NCI-H2196 treated with DMSO at 0.1 percent for 48 hours (cell line): Measurements from ENCODE around the gene FOXRED1.
"Not testable (repeated sequence)": the region's sequence is repeated elsewhere in the genome, so short reads cannot be mapped to it uniquely, and the experiment has no call there.

ENCODE experiments used
- DNase-seq: peaks from one replicate; lab custom pipeline; 2025; ENCODE audit not compliant: unreplicated experiment; lab: John Stamatoyannopoulos, UW

Gene FOXRED1

DNA sequence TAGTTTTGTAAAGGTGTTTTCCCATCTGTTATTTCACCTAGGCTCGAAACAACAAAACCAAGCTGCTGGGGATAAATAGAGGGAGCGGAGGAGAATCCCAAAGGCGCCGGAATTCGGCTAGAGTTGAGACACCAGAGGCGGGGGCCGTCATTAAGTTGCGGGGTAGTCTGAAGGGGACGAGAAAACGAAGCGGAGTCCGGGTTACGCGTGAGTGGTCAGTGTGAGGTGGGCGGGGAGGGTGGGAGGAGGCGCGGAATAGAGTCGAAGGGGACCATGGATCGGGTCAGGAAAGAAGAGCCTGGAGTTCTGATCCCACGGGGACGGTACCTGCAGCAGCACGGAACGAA is 620 bp upstream of the FOXRED1 start:
- DNase-seq: no peak

DNA sequence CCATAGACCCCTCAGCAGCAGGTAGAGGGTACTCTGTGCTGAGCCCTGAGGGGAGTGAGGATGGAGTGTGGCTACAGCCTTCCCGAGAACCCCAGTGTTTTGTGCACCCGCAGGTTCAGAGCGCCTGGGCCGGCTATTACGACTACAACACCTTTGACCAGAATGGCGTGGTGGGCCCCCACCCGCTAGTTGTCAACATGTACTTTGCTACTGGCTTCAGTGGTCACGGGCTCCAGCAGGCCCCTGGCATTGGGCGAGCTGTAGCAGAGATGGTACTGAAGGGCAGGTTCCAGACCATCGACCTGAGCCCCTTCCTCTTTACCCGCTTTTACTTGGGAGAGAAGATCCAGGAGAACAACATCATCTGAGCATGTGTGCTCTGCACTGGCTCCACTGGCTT is 8.4 kb downstream of the FOXRED1 start:
- no peak for DNase-seq

DNA sequence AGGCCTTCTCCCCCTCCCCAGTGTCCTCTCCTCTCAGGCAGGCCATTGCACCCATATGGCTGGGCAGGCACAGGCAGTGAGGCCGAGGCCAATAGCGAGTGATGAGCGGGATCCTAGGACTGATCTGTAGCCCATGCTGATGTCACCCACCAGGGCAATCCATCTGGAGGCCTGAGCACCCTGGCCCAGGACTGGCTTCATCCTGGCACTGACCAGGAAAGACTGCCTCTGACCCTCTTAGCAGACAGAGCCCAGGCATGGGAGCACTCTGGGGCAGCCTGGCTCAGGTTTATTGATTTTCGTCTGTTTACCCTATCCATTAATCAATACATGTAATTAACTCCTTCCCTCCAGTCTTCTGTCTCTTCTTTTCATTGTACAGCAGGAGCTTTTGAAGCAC is 8.8 kb downstream of the FOXRED1 start:
- DNase-seq: no peak

DNA sequence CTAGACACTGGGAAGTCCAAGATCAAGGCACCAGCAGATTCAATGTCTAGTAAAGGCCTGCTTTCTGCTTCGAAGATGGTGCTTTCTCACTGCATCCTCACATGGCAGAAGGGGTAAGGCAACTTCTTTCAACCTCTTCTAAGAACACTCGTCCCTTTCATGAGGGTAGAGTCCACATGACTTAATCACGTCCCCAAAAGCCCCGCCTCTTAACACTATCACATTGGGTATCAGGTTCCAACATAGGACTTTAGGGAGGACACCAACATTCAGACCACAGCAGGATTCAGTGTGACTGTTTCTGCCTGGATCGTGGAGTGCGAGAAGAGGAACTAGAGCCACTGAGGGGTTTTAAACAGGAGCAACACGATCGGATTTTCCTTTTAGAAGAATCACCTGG is 10.2 kb downstream of the FOXRED1 start:
- DNase-seq: no peak

DNA sequence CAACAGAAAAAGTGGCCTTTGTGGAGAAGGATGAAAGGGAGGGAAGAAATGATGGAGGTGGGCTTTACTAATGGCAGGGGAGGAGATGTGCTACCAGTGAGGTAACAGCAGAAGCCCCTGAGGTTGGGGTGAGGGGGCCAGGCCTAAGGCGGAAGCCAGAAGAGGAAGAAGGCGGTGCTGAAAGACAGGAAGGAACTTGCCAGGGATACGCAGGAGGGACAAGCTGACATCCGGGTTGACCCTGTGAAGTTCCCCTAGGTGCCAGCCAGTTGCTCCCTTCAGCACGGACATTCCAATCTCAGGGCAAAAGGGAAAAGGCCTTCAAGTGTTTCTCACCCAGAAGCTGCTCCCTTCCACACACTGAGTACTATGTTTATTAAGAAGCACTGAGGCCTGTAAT is 11.6 kb downstream of the FOXRED1 start:
- DNase-seq: no peak

DNA sequence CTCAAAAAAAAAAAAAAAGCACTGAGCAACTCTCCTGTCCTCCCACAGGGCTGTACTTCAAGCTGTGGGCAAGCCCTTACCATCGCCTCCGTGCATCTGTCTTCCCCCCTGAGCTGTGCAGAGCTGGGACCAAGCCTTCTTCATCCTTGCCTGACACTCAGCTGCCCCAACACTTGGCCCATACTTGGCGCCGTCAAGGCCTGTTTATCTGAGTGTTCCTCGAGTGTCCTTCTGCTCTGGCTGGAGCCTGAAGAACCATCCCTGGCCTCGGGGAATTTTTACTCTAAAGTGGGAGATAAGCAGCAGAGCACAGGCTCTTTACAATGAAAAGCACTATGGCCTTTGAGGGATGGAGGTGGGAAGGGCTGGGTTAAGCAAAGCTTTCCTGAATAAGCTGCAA is 12.3 kb downstream of the FOXRED1 start:
- no peak for DNase-seq

DNA sequence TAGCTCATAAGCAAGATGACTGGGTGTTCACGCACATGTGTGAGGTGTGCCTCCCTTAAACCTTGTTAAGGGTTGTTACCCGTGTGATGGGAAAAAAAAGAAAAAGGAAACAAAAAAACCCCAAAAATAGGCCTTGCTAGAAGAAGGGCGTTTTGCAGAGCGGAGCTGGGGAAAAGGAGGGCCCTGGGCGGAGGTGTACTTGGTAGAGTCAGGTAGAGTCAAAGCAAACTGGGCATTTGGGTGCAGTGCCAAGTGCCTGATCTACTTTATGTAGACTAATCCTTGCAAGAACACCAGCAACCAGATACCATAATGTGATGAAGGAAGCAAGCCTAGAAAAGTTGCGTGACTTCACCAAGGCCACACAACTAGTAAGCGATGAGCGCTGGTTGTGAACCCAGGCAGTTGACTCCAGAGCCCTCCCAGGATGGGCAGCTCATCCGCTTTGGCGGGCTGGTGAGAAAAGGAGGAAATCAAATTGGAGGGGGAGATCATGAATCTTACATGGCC is 12.8 kb downstream of the FOXRED1 start:
- DNase-seq: no peak

DNA sequence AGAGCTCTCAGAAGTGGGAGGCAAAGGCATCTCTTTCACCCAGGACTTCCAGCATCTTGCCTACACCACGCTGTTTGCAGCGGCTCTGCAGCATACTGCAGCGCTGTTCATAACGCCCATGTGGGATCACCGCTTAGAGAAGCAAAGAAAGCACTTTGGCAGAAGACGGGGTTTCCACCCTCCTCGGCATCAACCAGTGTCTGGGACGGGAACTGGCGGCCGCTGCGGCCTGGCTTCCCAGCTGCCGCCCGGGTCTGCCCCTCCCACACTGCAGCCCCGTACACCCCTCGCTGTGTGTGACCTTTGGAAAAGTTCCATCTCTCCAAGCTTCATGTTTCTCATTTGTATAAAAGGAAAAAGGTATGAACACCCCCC is 13.4 kb downstream of the FOXRED1 start:
- no peak for DNase-seq

DNA sequence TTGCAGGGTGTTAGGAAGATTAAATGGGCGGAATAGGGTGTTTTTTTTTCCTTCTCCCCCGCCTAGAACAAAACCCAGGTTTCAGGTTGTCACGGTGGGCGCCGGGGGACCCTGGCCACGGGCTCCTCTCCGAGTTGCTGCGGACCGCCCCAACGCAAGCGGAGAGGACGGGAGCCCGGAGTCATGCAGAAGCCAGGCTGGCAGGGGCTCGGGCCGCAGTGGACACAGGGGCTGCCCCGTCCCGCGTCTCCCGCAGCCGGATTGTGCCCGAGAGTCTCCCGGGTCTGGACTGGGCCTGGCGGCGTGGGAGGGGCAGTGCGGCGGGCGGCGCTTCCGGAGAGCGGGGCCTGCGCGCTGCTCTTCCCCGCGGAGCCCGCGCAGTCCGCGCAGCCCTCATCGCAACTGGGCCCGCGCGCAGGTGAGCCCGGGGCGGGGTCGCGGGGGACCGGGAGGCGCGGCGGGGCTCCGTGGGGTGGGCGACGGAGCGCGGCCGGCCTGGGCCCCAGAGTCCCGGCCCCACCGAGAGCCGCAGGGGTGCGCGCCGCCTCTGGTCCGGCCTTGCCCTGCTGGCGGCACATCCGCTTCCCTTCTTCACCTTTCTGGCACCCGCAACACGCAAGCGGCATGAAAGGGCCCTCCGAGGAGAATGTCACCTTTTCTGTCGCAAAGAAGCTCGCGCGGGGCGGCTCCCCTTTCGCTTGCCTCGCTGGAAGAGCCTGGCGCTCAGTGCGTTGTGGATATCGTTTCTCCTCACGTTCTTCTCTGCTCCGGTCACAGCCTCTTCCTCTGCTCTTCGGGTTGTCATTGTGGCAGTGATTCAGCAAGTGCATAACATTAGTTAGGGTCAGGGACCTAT is 14.0 kb downstream of the FOXRED1 start, which contains the start of gene TIRAP:
TIRAP (plus strand) TSS at position 358 of the 856 bp plus-strand sequence. CDS start 7,802 bp downstream, outside the sequence.
- DNase-seq: peak; percentile 48

DNA sequence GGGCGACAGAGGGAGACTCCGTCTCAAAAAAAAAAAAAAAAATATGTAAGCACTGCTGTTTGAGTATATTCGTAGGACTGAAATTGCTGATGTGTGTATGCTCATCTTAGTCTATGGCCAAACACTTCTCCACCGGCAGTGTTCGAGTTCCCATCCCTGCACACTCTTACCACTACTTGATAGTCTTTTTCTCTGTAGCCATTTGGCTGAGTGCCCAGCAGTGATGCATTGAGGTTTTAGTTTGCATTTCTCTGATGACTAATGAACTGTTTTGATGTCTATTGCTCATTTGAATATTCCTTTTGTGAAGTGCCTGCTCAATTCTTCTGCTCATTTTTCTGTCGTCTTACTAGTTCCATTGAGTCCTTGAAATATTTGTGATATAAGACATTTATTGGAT is 15.9 kb downstream of the FOXRED1 start:
- peak; percentile 61 for DNase-seq

DNA sequence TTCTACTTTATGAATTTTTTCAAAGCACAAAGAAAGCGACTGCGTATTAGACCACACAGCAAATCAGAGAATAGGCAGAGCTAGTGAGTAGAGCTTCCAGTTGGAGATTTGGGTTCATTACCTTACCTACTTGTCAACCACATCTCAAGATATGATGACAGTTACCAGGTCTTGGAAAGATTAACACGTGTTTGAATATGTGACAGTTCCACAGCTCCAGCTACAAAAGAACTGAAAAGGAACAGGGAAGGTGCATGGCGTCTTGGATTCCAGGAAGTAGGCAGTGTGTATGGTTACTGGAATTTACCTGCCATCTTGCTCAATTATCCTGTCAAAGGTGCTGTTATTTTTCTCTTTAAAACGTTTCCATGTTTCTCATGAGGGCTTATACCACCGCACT is 19.3 kb downstream of the FOXRED1 start:
- no peak for DNase-seq

DNA sequence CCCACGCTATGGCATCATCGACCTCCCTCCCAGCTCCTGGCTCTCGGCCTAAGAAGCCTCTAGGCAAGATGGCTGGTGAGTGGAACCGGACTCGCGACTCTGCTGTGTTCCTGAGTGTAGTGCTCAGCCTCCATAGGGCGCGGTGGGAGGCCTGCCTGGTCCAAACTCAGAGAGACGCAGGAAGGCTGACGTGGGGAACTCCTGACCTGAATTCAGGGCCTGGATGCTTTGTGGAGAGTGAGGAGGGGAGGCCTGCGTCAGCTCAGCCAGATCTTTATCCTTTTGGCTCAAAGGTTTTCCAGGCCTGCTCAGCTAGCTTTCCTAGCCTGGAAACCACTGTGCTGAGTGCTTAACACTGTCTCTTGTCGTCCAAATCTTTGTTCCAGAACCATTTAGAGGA is 21.9 kb downstream of the FOXRED1 start:
- DNase-seq: no peak

DNA sequence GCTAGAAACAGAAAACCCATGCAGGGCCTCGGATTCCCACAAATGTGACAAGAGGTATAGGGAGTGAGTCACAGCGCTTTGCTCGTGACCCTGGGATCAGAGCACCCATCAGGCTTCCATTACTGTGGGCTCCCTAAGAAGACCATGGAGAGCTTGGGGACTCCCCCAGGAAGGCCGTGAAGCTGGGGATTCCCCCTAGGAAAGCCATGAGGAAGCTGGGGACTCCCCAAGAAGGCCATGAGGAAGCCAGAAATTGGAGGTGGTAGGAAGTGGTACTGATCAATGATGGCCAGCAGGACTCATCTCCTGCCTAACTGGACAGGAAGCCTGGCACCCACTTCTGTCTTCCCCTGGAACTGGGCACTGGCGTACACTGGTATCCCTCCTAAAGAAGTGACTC is 24.8 kb downstream of the FOXRED1 start:
- DNase-seq: no peak

DNA sequence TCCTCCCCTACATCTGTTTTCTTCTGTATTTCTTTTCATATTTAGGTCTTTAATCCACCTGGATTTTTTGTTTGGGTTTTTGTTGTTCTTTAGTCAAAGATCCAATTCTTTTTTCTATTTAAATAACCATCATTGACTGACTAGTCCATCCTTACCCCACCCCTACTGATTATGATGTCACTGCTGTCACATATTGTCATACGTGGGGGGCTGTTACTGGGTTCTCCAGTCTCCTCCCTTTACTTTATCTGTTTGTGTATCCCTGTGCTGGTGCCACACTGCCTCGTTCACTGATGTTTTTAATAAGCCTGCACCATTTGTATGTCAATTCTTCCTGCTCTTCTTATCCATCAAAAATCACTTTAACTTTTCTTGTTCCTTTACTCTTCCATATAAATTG is 28.1 kb downstream of the FOXRED1 start:
- DNase-seq: no peak

DNA sequence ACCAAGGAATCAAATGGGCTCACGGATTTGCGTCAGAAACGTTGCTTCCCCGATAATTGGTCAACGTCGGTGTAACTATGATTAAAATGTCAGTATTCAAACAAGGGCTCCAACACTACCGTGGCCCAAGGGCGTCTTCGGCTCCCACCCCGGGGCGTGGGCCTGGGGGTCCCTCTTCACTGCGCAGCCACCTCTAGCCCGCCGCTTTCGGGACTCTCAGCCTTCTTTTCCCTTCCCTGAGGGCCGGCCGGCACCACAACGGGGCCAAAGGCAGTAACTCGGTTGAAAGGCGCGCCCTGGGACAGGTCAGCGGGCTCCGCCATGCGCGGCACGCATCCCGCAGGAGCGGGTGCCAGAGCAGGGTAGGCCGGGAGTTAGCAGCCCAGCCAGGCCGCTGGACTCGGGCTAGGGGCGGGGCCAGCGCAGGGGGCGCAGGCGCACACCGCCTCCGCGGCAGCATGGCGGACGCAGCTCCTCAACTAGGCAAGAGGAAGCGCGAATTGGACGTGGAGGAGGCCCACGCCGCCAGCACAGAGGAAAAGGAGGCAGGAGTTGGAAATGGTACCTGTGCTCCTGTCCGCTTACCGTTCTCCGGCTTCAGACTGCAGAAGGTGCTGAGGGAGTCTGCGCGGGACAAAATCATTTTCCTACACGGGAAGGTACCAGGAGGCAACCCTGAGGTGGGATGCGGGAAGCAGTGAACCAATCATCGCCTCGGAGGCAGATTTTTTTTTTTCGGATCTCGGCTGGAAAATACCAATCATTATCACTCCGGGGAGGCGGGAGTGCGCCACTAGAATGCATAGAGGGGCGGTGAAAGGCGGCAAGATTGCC is 34.9 kb downstream of the FOXRED1 start, which contains the start of gene DCPS:
DCPS (plus strand) TSS at position 438 of the 834 bp plus-strand sequence; CDS start at position 459, 21 bp downstream.
- DNase-seq: peak; percentile 82

DNA sequence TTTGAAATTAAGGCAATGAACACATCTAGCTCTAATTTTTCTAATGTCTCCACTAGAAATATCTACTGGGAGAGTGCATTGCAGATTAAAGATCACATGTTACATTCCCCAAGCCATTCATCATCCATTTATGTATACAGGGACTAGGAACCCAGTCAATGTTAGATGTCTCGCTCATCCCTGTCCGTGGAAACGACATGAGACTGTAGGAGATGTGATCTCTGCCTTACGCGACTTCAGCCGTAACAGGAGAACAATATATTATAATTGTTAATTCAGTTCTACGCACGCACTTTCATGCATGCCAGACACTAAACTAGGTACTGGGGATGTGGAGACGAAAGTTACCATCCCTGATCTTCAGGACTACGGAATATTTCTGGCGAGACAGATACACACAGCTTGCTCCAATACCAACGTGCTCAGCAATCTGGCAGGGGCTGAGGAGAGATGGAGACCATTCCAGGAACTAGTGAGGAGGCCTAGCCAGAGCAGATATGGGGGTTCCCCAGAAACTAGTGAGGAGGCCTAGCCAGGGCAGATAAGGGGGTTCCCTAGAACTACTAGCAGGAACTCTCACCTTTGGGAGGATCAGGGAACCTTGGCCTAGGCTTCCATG is 35.6 kb downstream of the FOXRED1 start:
- DNase-seq: no peak

DNA sequence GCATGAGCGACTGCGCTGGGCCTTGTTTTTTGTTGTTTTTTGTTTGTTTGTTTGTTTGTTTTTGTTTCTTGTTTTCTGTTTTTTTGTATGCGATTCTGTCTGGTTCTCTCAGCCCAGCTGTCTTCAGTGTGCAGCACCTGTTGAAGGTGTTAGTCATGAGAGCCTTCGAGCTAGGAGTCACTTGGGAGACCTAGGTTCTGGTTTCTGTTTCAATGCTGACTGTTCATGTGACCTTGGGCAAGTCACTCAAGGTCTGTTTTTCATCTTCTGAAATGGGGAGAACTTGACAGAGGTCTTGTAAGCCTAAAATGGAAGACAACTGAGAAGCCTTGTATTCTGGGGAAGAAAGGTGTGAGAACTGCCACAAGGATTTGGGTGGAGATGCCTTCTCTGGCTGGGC is 36.7 kb downstream of the FOXRED1 start:
- no peak for DNase-seq

DNA sequence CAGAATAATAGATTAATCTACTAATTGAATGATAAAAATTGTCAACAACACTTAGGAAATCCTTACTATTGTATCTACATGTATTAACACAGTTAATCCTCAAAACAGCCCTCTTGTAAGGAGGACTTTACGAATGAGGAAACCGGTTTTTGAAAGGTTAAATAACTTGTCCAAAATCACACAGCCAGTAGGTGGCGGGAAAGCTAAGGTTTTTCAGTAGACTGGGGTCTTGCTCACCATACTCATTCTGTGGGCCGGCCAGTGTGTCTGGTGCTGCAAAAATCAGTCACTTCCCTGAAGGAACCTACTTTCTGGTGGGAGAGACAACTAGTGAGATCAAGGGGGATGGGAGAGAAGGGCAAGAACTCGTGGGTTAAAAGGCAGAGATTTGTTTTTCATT is 38.8 kb downstream of the FOXRED1 start:
- DNase-seq: no peak

DNA sequence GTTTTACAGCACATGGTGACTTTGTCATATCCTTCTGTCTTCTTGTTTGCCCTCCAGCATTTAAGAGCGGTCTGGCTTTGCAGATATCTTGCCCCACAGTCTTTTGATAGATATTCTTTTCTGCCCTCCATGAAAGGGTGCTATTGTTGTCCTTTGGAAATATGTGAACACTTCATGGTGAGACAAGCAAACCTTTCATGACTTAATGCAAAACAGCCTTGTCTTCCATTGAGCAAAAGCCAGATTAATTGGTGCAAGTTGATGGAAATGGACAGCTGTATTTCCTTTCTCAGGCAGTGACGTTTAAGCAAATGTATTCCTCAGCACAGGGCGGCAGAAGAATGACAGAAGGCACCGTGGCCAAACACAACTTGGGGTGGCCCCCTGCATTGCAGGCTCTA is 39.3 kb downstream of the FOXRED1 start:
- no peak for DNase-seq

DNA sequence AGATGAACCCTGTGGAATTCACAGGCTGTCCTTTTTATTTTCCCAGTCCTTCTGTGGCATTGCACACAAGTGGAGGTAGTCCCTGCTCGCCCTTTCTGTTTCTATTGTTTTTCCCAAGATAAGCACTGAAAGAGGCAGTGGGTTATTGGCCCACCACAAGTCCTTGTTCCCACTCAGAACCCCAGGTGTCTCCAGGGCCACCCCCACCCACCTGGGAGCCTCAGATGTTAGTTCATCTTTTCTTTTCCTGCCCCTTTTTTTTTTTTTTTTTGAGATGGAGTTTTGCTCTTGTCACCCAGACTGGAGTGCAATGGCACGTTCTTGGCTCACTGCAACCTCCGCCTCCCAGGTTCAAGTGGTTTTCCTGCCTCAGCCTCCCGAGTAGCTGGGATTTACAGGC is 39.8 kb downstream of the FOXRED1 start:
- not testable (repeated sequence) for DNase-seq

DNA sequence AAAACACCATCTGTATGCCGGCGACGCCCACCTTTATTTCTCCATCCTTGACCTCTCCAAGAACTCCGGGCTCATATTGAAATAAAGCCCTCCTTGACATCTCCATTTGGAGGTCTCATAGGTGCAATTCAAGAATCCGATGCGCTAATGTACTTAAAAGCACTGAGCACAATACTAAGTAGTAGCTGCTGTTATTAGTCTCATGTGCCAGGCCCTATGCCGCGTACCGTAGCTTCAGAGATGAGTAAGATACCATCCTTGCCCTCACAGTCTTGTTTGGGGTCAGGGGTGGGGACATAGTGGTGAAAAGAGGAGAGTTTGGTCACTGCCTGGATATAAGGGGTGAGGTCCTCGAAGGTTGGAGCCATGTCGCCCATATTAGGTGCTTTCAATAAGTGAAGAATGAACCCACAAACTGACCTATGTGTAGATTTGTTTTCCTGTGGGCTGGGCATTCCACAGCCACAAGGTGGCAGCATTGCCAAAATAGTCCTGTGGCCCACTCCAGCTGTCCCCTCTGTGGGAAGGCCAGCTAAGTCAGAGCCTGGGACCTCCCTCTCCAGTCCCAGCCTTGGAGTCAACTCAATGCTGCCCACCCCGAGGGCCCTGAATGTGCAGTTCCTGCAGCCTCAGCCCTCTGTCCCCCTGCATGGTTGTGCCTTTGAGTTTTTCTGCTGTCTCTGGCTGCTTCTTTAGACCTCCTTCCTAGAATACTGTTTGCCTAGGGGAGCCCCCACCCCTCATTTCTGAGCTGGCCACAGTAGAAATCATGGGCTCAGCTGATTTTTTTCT is 41.4 kb downstream of the FOXRED1 start:
- DNase-seq: peak; percentile 37
